Activated naive CD8-positive, alpha-beta T cell treated with anti-CD3 and anti-CD28 coated beads, Interleukin-2, amount 50 U/mL, for 24 hours (primary cell): Measurements from ENCODE around the gene ONECUT1.

ENCODE experiments used
- ATAC-seq: fragments of 150-1000 bp; cut with Tn5 transposase; one replicate; pipeline ENCODE4 v1.10.0; 2021
- DNase-seq: peaks from one replicate; pipeline ENCODE4 v3.0.0; 2021
- H3K27ac Mint-ChIP-seq: one replicate; pipeline ENCODE4 v1.8.0; 2021; ENCODE audit warnings: mild to moderate bottlenecking, mixed read lengths
- H3K27me3 Mint-ChIP-seq: one replicate; pipeline ENCODE4 v1.8.0; 2021; ENCODE audit warnings: mixed read lengths
- H3K36me3 Mint-ChIP-seq: one replicate; pipeline ENCODE4 v1.8.0; 2021; ENCODE audit warnings: low read depth, mixed read lengths
- H3K4me1 Mint-ChIP-seq: one replicate; pipeline ENCODE4 v1.8.0; 2021; ENCODE audit warnings: mixed read lengths
- H3K4me3 Mint-ChIP-seq: one replicate; pipeline ENCODE4 v1.8.0; 2021; ENCODE audit warnings: mild to moderate bottlenecking, moderate library complexity, mixed read lengths
- H3K9me3 Mint-ChIP-seq: one replicate; pipeline ENCODE4 v1.8.0; 2021; ENCODE audit warnings: mixed read lengths

Gene ONECUT1

DNA sequence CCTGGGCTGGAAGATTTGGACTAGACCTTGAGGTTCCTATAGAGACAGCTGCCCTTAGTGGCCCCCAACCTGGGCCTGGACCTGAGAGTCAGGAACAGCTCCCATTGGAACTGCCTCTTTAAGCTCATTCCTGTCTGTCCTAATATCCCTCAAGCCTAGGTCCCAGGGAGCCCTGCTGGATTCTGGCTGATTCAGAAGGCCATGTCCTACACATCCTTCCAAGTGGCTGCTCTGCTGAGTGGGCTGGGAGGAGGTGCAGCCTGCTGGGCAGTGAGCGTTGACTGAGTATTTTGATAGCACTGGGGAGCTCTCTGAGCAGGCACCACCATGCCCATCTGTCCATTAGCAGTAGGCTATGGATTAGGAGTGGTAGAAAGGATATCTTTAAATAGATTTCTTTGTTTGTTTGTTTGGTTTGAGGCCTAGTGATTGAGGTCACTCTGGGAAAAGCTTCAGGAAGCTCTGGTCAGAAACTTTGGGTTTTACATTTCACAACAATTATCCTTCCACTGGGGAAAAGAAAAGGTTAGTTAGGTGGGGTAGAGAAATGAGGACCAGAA, 56.4 kb downstream of the ONECUT1 start:
- DNase-seq = no peak
- Mint-ChIP-seq H3K27me3 (no peaks in the 10 kb centered on the region), H3K27ac (no peak overlapping the region), H3K36me3 (no peaks in the 10 kb centered on the region), H3K4me1 (peaks cover 21% of the 10 kb centered on the region), H3K4me3 (no peak overlapping the region), H3K9me3 (no peaks in the 10 kb centered on the region)
- ATAC-seq = no peak

DNA sequence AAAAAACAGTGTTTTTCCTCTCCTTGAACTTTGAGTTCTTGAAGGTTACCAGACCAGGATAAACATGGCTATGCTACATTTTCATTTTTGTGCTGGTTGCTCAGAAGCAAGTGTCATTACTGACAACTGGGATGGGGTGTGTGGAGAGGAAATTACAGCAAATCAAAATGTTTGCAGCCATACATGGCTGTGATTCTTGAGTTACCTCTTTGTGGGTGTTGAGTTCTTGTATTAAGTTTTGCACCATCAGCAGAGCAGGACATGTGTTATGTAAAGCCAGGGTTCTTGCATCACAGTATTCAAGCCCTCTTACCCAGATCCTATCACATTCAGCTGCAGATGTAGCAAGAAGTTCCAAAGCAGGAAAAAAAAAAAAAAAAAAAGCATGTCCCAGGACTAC, 57.0 kb downstream of the ONECUT1 start:
- no peak for ATAC-seq
- H3K9me3 Mint-ChIP-seq = no peaks in the 10 kb centered on the region
- peaks cover 25% of the 10 kb centered on the region for H3K4me1 Mint-ChIP-seq
- no peaks in the 10 kb centered on the region for H3K36me3 Mint-ChIP-seq
- no peaks in the 10 kb centered on the region for H3K27me3 Mint-ChIP-seq
- DNase-seq = no peak
- H3K4me3 Mint-ChIP-seq = no peak overlapping the region
- H3K27ac Mint-ChIP-seq = no peak overlapping the region

DNA sequence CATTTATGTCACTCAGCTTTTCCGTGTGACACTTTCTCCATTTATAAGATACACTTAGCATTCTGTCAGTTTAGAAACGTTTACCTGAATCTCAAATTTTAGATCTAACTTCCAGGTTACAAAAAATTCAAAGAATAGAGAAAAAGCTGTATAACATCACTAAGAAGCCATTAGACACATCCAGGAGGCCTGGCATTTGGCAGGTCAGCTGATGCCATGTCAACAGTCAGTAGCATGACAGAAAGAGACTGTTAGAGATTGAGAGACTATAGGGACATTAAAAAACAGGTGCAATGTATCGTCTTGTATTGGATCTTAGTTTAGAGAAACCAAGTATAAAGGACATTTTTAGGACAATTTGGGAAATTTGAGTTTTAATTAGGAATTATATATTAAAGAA, 57.6 kb downstream of the ONECUT1 start:
- no peaks in the 10 kb centered on the region for H3K36me3 Mint-ChIP-seq
- no peaks in the 10 kb centered on the region for H3K9me3 Mint-ChIP-seq
- DNase-seq (no peak), ATAC-seq (no peak)
- peaks cover 28% of the 10 kb centered on the region for H3K4me1 Mint-ChIP-seq
- H3K27me3 Mint-ChIP-seq = no peaks in the 10 kb centered on the region
- H3K27ac Mint-ChIP-seq = no peak overlapping the region
- no peak overlapping the region for H3K4me3 Mint-ChIP-seq

DNA sequence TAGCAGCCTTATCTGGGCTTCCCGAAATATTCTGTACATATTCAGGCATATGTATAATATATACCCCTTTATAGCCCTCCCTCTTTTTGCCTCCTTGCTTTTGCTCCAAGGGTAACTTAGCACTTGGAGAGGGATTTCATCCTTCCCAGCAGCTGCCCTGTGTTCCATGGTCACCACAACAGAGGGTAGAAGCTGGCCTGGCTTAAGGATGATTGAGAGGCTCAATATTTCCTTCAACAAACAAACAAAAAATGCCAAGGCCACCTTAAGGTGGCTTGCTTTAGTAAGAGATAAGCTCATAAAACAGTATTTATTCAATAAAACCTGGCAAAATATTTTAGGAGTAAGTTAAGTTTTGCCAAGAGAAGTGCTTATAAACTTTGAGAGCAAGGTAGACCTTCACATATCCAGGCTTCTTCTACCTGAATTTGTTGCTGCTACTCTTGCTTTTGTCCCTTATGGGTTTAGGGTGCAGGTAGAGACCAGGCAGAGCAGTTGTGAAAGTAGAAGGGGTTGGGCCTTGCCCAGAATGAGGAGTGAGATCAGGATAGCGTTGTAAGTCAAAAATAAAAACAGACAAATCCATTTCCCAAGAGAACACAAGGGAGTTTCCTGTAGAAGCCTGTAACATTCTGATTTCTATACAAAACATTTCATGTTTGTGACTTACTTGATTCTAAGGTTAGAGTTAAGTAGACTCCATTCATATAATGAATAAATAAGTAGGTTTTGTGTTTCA, 58.2 kb downstream of the ONECUT1 start:
- ATAC-seq (no peak), DNase-seq (no peak)
- H3K9me3 Mint-ChIP-seq = no peaks in the 10 kb centered on the region
- H3K27me3 Mint-ChIP-seq = no peaks in the 10 kb centered on the region
- no peak overlapping the region for H3K27ac Mint-ChIP-seq
- no peaks in the 10 kb centered on the region for H3K36me3 Mint-ChIP-seq
- peaks cover 28% of the 10 kb centered on the region for H3K4me1 Mint-ChIP-seq
- no peak overlapping the region for H3K4me3 Mint-ChIP-seq

- Mint-ChIP-seq H3K4me1 (peaks cover 28% of the 10 kb centered on the region), H3K4me3 (no peak overlapping the region), H3K27ac (no peak overlapping the region), H3K9me3 (no peaks in the 10 kb centered on the region), H3K36me3 (no peaks in the 10 kb centered on the region), H3K27me3 (no peaks in the 10 kb centered on the region)
- DNase-seq (no peak), ATAC-seq (no peak)
Observed at GRCh38 chr15:52731004-52731403, 59.1 kb downstream of the ONECUT1 start.

GRCh38 chr15:52730594-52730993, 59.5 kb downstream of the ONECUT1 start:
- no peak for ATAC-seq
- DNase-seq = no peak
- Mint-ChIP-seq H3K36me3 (no peaks in the 10 kb centered on the region), H3K27ac (peak overlapping the region; percentile 52), H3K27me3 (no peaks in the 10 kb centered on the region), H3K9me3 (no peaks in the 10 kb centered on the region), H3K4me1 (peaks cover 28% of the 10 kb centered on the region), H3K4me3 (no peak overlapping the region)

DNA sequence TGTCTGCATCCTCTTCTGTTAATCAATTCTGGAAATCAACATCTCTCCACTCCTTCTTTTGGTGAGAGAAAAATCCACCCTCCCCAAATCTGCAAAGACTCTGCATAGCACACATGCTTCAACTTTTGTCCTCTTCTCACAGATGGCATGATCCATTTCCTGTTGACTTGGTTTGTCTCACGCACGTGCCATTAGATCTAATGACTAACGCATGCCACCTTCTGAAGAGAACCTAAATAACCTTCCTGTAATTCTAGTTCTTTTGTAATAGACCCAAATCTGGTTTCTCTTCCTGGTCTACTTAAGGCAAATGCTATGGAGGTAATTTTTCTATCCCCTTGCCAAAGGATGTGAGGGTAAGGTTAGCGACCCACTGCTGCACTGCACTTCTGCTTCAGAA, 60.0 kb downstream of the ONECUT1 start:
- Mint-ChIP-seq H3K9me3 (no peaks in the 10 kb centered on the region), H3K36me3 (no peaks in the 10 kb centered on the region), H3K27me3 (no peaks in the 10 kb centered on the region), H3K4me3 (no peak overlapping the region), H3K4me1 (peaks cover 26% of the 10 kb centered on the region), H3K27ac (peak overlapping the region; percentile 52)
- DNase-seq = no peak
- no peak for ATAC-seq

GRCh38 chr15:52728899-52729298, 61.2 kb downstream of the ONECUT1 start:
- no peak for ATAC-seq
- DNase-seq = no peak
- Mint-ChIP-seq H3K27ac (no peak overlapping the region), H3K36me3 (no peaks in the 10 kb centered on the region), H3K4me1 (peaks cover 26% of the 10 kb centered on the region), H3K9me3 (no peaks in the 10 kb centered on the region), H3K27me3 (no peaks in the 10 kb centered on the region), H3K4me3 (no peak overlapping the region)

- ATAC-seq (no peak), DNase-seq (no peak)
- Mint-ChIP-seq H3K4me3 (no peak overlapping the region), H3K4me1 (peaks cover 26% of the 10 kb centered on the region), H3K36me3 (no peaks in the 10 kb centered on the region), H3K27me3 (no peaks in the 10 kb centered on the region), H3K9me3 (no peaks in the 10 kb centered on the region), H3K27ac (no peak overlapping the region)
Observed at GRCh38 chr15:52727815-52728214, 62.3 kb downstream of the ONECUT1 start.

DNA sequence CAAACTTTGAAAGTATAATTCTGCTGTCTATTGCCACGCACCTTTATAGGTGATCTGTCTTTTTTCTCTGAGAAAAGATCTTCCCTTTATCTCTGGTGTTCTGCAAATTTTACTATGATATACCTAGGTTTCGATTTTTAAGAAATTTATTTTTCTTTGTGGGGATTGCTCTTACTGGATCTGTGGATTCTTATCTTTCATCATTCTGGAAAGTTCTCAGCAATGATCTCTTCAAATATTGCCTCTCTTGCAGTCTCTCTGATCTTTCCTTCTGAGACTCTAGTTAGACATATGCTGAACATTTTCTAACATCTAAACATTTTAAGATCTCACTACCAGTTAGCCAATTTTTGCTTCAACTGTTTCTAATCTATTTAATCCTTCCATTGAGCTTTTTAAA, 63.9 kb downstream of the ONECUT1 start:
- no peaks in the 10 kb centered on the region for H3K9me3 Mint-ChIP-seq
- no peak overlapping the region for H3K4me3 Mint-ChIP-seq
- DNase-seq (no peak), ATAC-seq (no peak)
- H3K27ac Mint-ChIP-seq = no peak overlapping the region
- no peaks in the 10 kb centered on the region for H3K36me3 Mint-ChIP-seq
- H3K4me1 Mint-ChIP-seq = peaks cover 24% of the 10 kb centered on the region
- H3K27me3 Mint-ChIP-seq = no peaks in the 10 kb centered on the region

GRCh38 chr15:52718551-52718950, 71.6 kb downstream of the ONECUT1 start:
- Mint-ChIP-seq H3K9me3 (no peaks in the 10 kb centered on the region), H3K27ac (no peak overlapping the region), H3K36me3 (no peaks in the 10 kb centered on the region), H3K4me3 (no peak overlapping the region), H3K27me3 (no peaks in the 10 kb centered on the region), H3K4me1 (no peaks in the 10 kb centered on the region)
- ATAC-seq (no peak), DNase-seq (no peak)

- ATAC-seq = no peak
- Mint-ChIP-seq H3K27ac (no peak overlapping the region), H3K9me3 (no peaks in the 10 kb centered on the region), H3K36me3 (no peaks in the 10 kb centered on the region), H3K4me1 (no peaks in the 10 kb centered on the region), H3K27me3 (no peaks in the 10 kb centered on the region), H3K4me3 (no peak overlapping the region)
- DNase-seq = no peak
Observed at GRCh38 chr15:52717924-52718323, 72.2 kb downstream of the ONECUT1 start.

GRCh38 chr15:52717481-52717880, 72.7 kb downstream of the ONECUT1 start:
- H3K4me1 Mint-ChIP-seq = no peaks in the 10 kb centered on the region
- no peaks in the 10 kb centered on the region for H3K36me3 Mint-ChIP-seq
- DNase-seq = no peak
- no peak for ATAC-seq
- H3K27ac Mint-ChIP-seq = no peak overlapping the region
- no peaks in the 10 kb centered on the region for H3K9me3 Mint-ChIP-seq
- no peaks in the 10 kb centered on the region for H3K27me3 Mint-ChIP-seq
- H3K4me3 Mint-ChIP-seq = no peak overlapping the region

GRCh38 chr15:52716536-52716935, 73.6 kb downstream of the ONECUT1 start:
- Mint-ChIP-seq H3K4me1 (no peaks in the 10 kb centered on the region), H3K27ac (no peak overlapping the region), H3K4me3 (no peak overlapping the region), H3K36me3 (no peaks in the 10 kb centered on the region), H3K27me3 (no peaks in the 10 kb centered on the region), H3K9me3 (no peaks in the 10 kb centered on the region)
- ATAC-seq = no peak
- no peak for DNase-seq

GRCh38 chr15:52715411-52715810, 74.7 kb downstream of the ONECUT1 start:
- peaks cover 4% of the 10 kb centered on the region for H3K4me1 Mint-ChIP-seq
- ATAC-seq (no peak), DNase-seq (no peak)
- no peaks in the 10 kb centered on the region for H3K9me3 Mint-ChIP-seq
- no peak overlapping the region for H3K4me3 Mint-ChIP-seq
- no peak overlapping the region for H3K27ac Mint-ChIP-seq
- H3K27me3 Mint-ChIP-seq = no peaks in the 10 kb centered on the region
- no peaks in the 10 kb centered on the region for H3K36me3 Mint-ChIP-seq

DNA sequence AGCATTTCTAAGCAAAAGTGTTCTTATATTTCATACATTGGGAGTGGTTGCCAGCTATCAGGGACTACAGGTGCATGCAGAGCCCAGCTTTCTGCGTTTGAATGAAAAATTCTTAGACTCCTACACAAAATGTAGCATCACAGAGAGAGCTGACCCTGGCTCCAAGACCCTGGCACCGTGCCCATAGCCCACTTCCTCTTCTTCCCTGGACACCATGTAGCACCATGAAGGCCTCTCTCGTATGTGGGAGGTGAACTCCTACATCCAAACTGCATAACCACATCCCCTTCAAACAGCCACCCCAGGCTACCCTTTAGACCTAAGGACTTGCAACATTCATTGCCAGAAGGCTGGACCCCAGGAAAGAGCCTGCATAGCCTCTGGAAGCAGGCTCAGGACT, 75.2 kb downstream of the ONECUT1 start:
- H3K27me3 Mint-ChIP-seq = no peaks in the 10 kb centered on the region
- peaks cover 7% of the 10 kb centered on the region for H3K4me1 Mint-ChIP-seq
- no peak overlapping the region for H3K27ac Mint-ChIP-seq
- H3K36me3 Mint-ChIP-seq = no peaks in the 10 kb centered on the region
- no peak for ATAC-seq
- no peak for DNase-seq
- no peak overlapping the region for H3K4me3 Mint-ChIP-seq
- no peaks in the 10 kb centered on the region for H3K9me3 Mint-ChIP-seq
